Lower leg skin (tissue), 3 donors: ENCODE measurements around the gene E2F2.

Source experiments
- POLR2A ChIP-seq, 2 donors: fragments of 450-650 bp; IDR thresholded peaks; one replicate each; pipeline ENCODE4 v1.6.1; 2016 to 2017; ENCODE audit warnings: antibody characterized with exemption in 2 of 2, mild to moderate bottlenecking in 1 of 2, moderate library complexity in 1 of 2
- TF ChIP-seq, protein P1 (sequence below), 3 donors: fragments of 450-650 bp; IDR thresholded peaks; one replicate each; pipeline ENCODE4 v1.5.1; 2016; ENCODE audit warnings: antibody characterized with exemption in 3 of 3, mild to moderate bottlenecking in 3 of 3, moderate library complexity in 2 of 3

- TF ChIP-seq, protein P1, sequence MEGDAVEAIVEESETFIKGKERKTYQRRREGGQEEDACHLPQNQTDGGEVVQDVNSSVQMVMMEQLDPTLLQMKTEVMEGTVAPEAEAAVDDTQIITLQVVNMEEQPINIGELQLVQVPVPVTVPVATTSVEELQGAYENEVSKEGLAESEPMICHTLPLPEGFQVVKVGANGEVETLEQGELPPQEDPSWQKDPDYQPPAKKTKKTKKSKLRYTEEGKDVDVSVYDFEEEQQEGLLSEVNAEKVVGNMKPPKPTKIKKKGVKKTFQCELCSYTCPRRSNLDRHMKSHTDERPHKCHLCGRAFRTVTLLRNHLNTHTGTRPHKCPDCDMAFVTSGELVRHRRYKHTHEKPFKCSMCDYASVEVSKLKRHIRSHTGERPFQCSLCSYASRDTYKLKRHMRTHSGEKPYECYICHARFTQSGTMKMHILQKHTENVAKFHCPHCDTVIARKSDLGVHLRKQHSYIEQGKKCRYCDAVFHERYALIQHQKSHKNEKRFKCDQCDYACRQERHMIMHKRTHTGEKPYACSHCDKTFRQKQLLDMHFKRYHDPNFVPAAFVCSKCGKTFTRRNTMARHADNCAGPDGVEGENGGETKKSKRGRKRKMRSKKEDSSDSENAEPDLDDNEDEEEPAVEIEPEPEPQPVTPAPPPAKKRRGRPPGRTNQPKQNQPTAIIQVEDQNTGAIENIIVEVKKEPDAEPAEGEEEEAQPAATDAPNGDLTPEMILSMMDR (IDR thresholded peaks at IDR 0.05) = no peak
- no peak for TF ChIP-seq POLR2A (IDR thresholded peaks at IDR 0.05)
Measured at GRCh38 chr1:23563755-23564374, 32.8 kb upstream of the E2F2 start.
